TTC549 (cell line): ENCODE data around the gene IFNLR1.

Experiments
- FAIRE-seq: peaks from 2 replicates; lab custom pipeline; 2012; peaks lifted over from hg19 to GRCh38; lab: Jason Lieb, UNC

Gene IFNLR1

GRCh38 chr1:24147194-24147593 lies 39.9 kb downstream of the IFNLR1 start:
- no peak for FAIRE-seq

- no peak for FAIRE-seq
Measured at GRCh38 chr1:24142546-24143534, 44.2 kb downstream of the IFNLR1 start, which contains the start of gene IL22RA1. Gene IL22RA1 (minus strand): TSS chr1:24143140. CDS start chr1:24143082, 58 bp downstream.

- no peak for FAIRE-seq
Measured at GRCh38 chr1:24141311-24141997, 45.6 kb downstream of the IFNLR1 start.

GRCh38 chr1:24140741-24141181 lies 46.3 kb downstream of the IFNLR1 start:
- FAIRE-seq: no peak

- no peak for FAIRE-seq
Measured at GRCh38 chr1:24139841-24140425, 47.2 kb downstream of the IFNLR1 start.

GRCh38 chr1:24139222-24139489 lies 47.9 kb downstream of the IFNLR1 start:
- no peak for FAIRE-seq

- no peak for FAIRE-seq
Measured at GRCh38 chr1:24138476-24139221, 48.4 kb downstream of the IFNLR1 start.

GRCh38 chr1:24136956-24137539 lies 50.0 kb downstream of the IFNLR1 start:
- FAIRE-seq: no peak

GRCh38 chr1:24134376-24134775 lies 52.7 kb downstream of the IFNLR1 start:
- no peak for FAIRE-seq

- FAIRE-seq: no peak
Measured at GRCh38 chr1:24133819-24134218, 53.3 kb downstream of the IFNLR1 start.

- no peak for FAIRE-seq
Measured at GRCh38 chr1:24130385-24130784, 56.7 kb downstream of the IFNLR1 start.

- no peak for FAIRE-seq
Measured at GRCh38 chr1:24127801-24128363, 59.2 kb downstream of the IFNLR1 start.

- FAIRE-seq: no peak
Measured at GRCh38 chr1:24127134-24127800, 59.8 kb downstream of the IFNLR1 start.

- FAIRE-seq: no peak
Measured at GRCh38 chr1:24126672-24127023, 60.4 kb downstream of the IFNLR1 start.

GRCh38 chr1:24126018-24126671 lies 60.9 kb downstream of the IFNLR1 start:
- no peak for FAIRE-seq

GRCh38 chr1:24125456-24125855 lies 61.6 kb downstream of the IFNLR1 start:
- FAIRE-seq: no peak

GRCh38 chr1:24124980-24125379 lies 62.1 kb downstream of the IFNLR1 start:
- no peak for FAIRE-seq

GRCh38 chr1:24123611-24124010 lies 63.5 kb downstream of the IFNLR1 start:
- FAIRE-seq: no peak

- FAIRE-seq: no peak
Measured at GRCh38 chr1:24122776-24123175, 64.3 kb downstream of the IFNLR1 start.

- no peak for FAIRE-seq
Measured at GRCh38 chr1:24121406-24121805, 65.7 kb downstream of the IFNLR1 start.

GRCh38 chr1:24120965-24121364 lies 66.1 kb downstream of the IFNLR1 start:
- no peak for FAIRE-seq
